Endodermal cell (in vitro differentiated cells): ENCODE results near the gene DPPA2. TPM values are rescaled to one million over a fixed set of nuclear protein-coding genes. Genes with fewer than 3 reads are reported as not detected.

ENCODE experiments used
- DNase-seq: peaks from one replicate; pipeline ENCODE4 v3.0.0-alpha.2; 2017
- H3K27ac ChIP-seq: 2 replicates; pipeline ENCODE4 v1.5.1; 2013; ENCODE audit warnings: mild to moderate bottlenecking, low read depth, low read length, moderate library complexity
- H3K27me3 ChIP-seq: 2 replicates; pipeline ENCODE4 v1.6.1; 2013; ENCODE audit warnings: mild to moderate bottlenecking, low read length, moderate library complexity; ENCODE audit not compliant: insufficient read depth, control insufficient read depth, poor library complexity, severe bottlenecking
- H3K36me3 ChIP-seq: 2 replicates; pipeline ENCODE4 v1.7.0; 2013; ENCODE audit warnings: mild to moderate bottlenecking, low read length, moderate library complexity; ENCODE audit not compliant: control insufficient read depth, insufficient read depth
- H3K4me1 ChIP-seq: one replicate; pipeline ENCODE4 v1.7.0; 2013; ENCODE audit warnings: low read length; ENCODE audit not compliant: control insufficient read depth, insufficient read depth
- H3K4me3 ChIP-seq: 2 replicates; pipeline ENCODE4 v1.5.1; 2013; ENCODE audit warnings: mild to moderate bottlenecking, low read length, moderate library complexity
- H3K9ac ChIP-seq: 2 replicates; pipeline ENCODE4 v1.6.1; 2013; ENCODE audit warnings: mild to moderate bottlenecking, low read length, moderate library complexity; ENCODE audit not compliant: poor library complexity, severe bottlenecking; ENCODE audit errors: extremely low read depth
- H3K9me3 ChIP-seq: 2 replicates; pipeline ENCODE4 v1.6.1; 2013; ENCODE audit warnings: mild to moderate bottlenecking, low read length, moderate library complexity; ENCODE audit not compliant: control insufficient read depth
- H3K27ac Mint-ChIP-seq: 2 replicates; pipeline ENCODE4 v1.8.0; 2020; ENCODE audit warnings: mixed read lengths
- H3K27me3 Mint-ChIP-seq: 2 replicates; pipeline ENCODE4 v1.8.0; 2021; ENCODE audit warnings: mild to moderate bottlenecking, mixed read lengths; ENCODE audit not compliant: insufficient read depth
- H3K36me3 Mint-ChIP-seq: 2 replicates; pipeline ENCODE4 v1.8.0; 2020; ENCODE audit warnings: low read depth, mixed read lengths
- H3K4me1 Mint-ChIP-seq: 2 replicates; pipeline ENCODE4 v1.8.0; 2020; ENCODE audit warnings: mixed read lengths
- H3K4me3 Mint-ChIP-seq: 2 replicates; pipeline ENCODE4 v1.8.0; 2020; ENCODE audit warnings: mild to moderate bottlenecking, moderate library complexity, mixed read lengths
- H3K9me3 Mint-ChIP-seq: 2 replicates; pipeline ENCODE4 v1.8.0; 2020; ENCODE audit warnings: mild to moderate bottlenecking, mixed read lengths
- CTCF ChIP-seq: fragments of 200-600 bp; sonication (generic); conservative IDR thresholded peaks from 2 replicates; pipeline ENCODE4 v1.5.0; 2021; ENCODE audit warnings: antibody characterized with exemption, mild to moderate bottlenecking
- WGBS, 2 experiments: methylation state at CpG; one replicate each; pipeline versions ENCODE4 v1.1.5 to v1.1.7; 2013; ENCODE audit warnings: missing lambda C conversion rate in 2 of 2, mixed read lengths in 1 of 2; ENCODE audit not compliant: insufficient coverage in 1 of 2, insufficient read length in 1 of 2; 5-methylcytosine and 5-hydroxymethylcytosine counted together
- total RNA-seq, 2 donors: library from RNA; stranded (reverse); fragmentation: NEBNext Ultra II Directional in 1 of 2; extraction: Animal tissue kit (Norgen Biotek cat#: 25700) in 1 of 2; gene quantifications; 2 replicates in 1 of 2; 3 replicates in 1 of 2; pipeline ENCODE4 v1.2.1, GENCODE V29; 2021

The DPPA2 gene
- total RNA-seq, 2 donors from 2014 or later: 1.7 to 3.1 TPM

DNA sequence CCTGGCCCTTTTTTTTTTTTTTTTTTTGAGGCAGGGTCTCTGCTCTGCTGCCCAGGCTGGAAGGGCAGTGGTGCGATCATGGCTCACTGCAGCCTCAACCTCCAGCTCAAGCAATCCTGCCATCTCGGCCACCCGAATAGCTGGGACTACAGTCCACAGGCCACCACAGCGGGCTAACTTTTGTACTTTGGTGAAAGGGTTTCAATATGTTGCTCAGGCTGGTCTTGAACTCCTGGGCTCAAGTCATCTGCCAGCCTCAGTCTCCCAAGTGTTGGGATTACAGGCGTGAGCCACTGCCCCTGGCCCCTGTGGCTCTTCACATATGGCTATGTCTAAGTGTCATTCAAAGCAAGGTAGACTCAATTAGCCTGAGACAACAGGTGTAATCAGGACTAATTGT lies 8.8 kb upstream of the DPPA2 start:
- Histone ChIP-seq H3K36me3 (peaks cover 39% of the 10 kb centered on the region), H3K27ac (no peak overlapping the region), H3K27me3 (no peaks in the 10 kb centered on the region), H3K4me3 (no peak overlapping the region), H3K4me1 (no peaks in the 10 kb centered on the region), H3K9ac (no peak overlapping the region), H3K9me3 (no peaks in the 10 kb centered on the region)
- TF ChIP-seq CTCF: no peak
- Mint-ChIP-seq H3K4me1 (no peaks in the 10 kb centered on the region), H3K36me3 (peaks cover 58% of the 10 kb centered on the region), H3K4me3 (no peak overlapping the region), H3K27me3 (no peaks in the 10 kb centered on the region), H3K27ac (peak overlapping the region; percentile 27), H3K9me3 (no peaks in the 10 kb centered on the region)
- peak; percentile 71 for DNase-seq
- 93 to 100% methylated on average over 1 to 5 of the region's 5 CpGs for WGBS, 2 experiments

DNA sequence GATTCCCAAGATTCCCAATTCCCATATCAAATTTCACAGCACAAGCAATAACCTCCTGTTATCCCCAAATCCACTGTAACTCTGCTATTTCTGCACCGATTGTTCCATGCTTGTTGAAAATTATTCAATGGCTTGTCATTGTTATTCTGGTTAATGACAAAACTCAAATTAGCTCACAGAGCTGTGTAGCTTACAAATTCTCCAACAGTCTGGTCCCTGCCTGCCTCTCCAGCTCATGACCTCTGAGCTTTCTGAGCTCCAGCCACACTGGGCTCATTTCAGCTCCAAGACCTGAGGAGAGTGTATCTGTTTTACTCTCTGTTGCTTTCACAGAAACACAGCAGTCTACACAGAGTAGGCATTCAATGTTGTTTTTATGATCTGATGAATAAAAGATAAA lies 3.3 kb downstream of the DPPA2 start:
- Mint-ChIP-seq H3K36me3 (peaks cover 10% of the 10 kb centered on the region), H3K27me3 (no peaks in the 10 kb centered on the region), H3K27ac (no peak overlapping the region), H3K4me1 (peaks cover 17% of the 10 kb centered on the region), H3K9me3 (no peaks in the 10 kb centered on the region), H3K4me3 (no peak overlapping the region)
- H3K9me3 ChIP-seq: no peaks in the 10 kb centered on the region
- 92% methylated on average over 1 of the region's 1 CpG; no CpG with 5 or more reads in 1 of the 2 experiments for WGBS, 2 experiments
- TF ChIP-seq CTCF: no peak
- no peak overlapping the region for H3K4me3 ChIP-seq
- H3K27ac ChIP-seq: no peak overlapping the region
- H3K36me3 ChIP-seq: no peaks in the 10 kb centered on the region
- H3K4me1 ChIP-seq: no peaks in the 10 kb centered on the region
- no peak for DNase-seq
- H3K9ac ChIP-seq: no peak overlapping the region
- no peaks in the 10 kb centered on the region for H3K27me3 ChIP-seq

DNA sequence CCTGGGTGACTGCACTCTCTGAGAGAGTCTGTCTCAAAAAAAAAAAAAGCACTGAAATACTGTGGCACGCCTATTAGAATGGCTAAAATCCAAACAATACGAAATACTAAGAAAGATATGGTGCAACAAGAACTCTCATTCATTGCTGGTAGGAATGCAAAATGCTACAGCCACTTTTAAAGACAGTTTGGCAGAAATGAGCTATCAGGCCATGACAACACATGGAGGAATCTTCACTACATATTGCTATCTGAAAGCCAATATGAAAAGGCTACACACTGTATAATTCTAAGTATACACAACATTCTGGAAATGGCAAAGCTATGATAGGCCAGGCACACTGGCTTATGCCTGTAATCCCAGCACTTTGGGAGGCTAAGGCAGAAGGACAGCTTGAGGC lies 18.8 kb downstream of the DPPA2 start:
- no peak overlapping the region for H3K4me3 ChIP-seq
- H3K4me3 Mint-ChIP-seq: no peak overlapping the region
- no peaks in the 10 kb centered on the region for H3K9me3 Mint-ChIP-seq
- H3K36me3 Mint-ChIP-seq: no peaks in the 10 kb centered on the region
- H3K27me3 Mint-ChIP-seq: no peaks in the 10 kb centered on the region
- no peaks in the 10 kb centered on the region for H3K4me1 Mint-ChIP-seq
- no peak overlapping the region for H3K9ac ChIP-seq
- 92 to 94% methylated on average over 2 of the region's 2 CpGs for WGBS, 2 experiments
- no peaks in the 10 kb centered on the region for H3K36me3 ChIP-seq
- no peaks in the 10 kb centered on the region for H3K4me1 ChIP-seq
- no peak overlapping the region for H3K27ac ChIP-seq
- no peak for DNase-seq
- no peaks in the 10 kb centered on the region for H3K9me3 ChIP-seq
- H3K27me3 ChIP-seq: no peaks in the 10 kb centered on the region
- no peak overlapping the region for H3K27ac Mint-ChIP-seq
- no peak for TF ChIP-seq CTCF
